ENCODE results near the gene PYGO2.

- TF ChIP-seq CTCF (IDR thresholded peaks at IDR 0.05; ENCODE audit: low read depth, low read length) = no peak
- no peak for TF ChIP-seq MAX (IDR thresholded peaks at IDR 0.05; ENCODE audit: low read depth, low read length)
- TF ChIP-seq POLR2A (IDR thresholded peaks at IDR 0.05; ENCODE audit: extremely low read depth, insufficient read length) = no peak
- no peak for TF ChIP-seq MYC (IDR thresholded peaks at IDR 0.05; ENCODE audit: low read depth, low read length)
Observed at GRCh38 chr1:154994269-154994587, 32.6 kb upstream of the PYGO2 start.
